GM10248 (cell line): ENCODE measurements around the gene MUL1.

Source experiments
- CTCF ChIA-PET: fragments of 300-600 bp; sonication (Branson Sonifier 250); formaldehyde crosslinking; extraction: SDS; loops from one replicate; lab custom pipeline; 2021; ENCODE audit warnings: antibody characterized with exemption; lab: Yijun Ruan, JAX
- POLR2A ChIA-PET: fragments of 350-650 bp; sonication (Branson Sonifier 250); formaldehyde crosslinking; extraction: SDS; loops from one replicate; lab custom pipeline; 2020; ENCODE audit warnings: antibody characterized with exemption; lab: Yijun Ruan, JAX
- DNase-seq: peaks from one replicate; pipeline ENCODE4 v3.0.0; 2012; ENCODE audit errors: extremely low spot score
- TF ChIP-seq, protein P1 (sequence below): IDR thresholded peaks from 2 replicates; pipeline ENCODE4 v1.5.1; 2012; ENCODE audit warnings: mild to moderate bottlenecking, low read depth; ENCODE audit errors: extremely low read depth, missing control alignments, control extremely low read depth

MUL1 gene

DNA sequence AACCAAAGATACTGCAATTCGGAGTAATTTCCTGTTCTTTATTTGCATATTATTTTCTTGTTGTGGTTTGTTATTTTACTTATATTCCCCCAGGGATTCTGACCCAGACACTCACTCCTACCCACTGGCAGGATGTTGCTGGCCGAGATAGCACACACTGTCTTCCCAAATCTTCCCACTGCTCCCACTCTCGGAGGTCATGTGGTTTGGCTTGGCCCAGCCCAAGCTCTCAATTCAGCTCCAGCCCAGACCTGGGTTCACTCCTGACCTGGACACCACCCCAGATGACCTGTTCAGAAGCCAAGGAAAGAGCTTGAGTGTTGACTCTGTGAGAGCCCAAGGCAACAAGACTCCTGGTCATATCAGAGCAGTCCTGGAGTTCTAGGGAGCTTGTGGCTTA, 43.2 kb upstream of the MUL1 start:
- ChIA-PET CTCF (interaction anchor here (2.3 kb wide), 1 partner anchor 82 kb away, joined by 6 read pairs; the partner anchor contains the start of gene PINK1), POLR2A (no interaction called here)
- DNase-seq = no peak
- TF ChIP-seq, protein P1, sequence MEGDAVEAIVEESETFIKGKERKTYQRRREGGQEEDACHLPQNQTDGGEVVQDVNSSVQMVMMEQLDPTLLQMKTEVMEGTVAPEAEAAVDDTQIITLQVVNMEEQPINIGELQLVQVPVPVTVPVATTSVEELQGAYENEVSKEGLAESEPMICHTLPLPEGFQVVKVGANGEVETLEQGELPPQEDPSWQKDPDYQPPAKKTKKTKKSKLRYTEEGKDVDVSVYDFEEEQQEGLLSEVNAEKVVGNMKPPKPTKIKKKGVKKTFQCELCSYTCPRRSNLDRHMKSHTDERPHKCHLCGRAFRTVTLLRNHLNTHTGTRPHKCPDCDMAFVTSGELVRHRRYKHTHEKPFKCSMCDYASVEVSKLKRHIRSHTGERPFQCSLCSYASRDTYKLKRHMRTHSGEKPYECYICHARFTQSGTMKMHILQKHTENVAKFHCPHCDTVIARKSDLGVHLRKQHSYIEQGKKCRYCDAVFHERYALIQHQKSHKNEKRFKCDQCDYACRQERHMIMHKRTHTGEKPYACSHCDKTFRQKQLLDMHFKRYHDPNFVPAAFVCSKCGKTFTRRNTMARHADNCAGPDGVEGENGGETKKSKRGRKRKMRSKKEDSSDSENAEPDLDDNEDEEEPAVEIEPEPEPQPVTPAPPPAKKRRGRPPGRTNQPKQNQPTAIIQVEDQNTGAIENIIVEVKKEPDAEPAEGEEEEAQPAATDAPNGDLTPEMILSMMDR = no peak

DNA sequence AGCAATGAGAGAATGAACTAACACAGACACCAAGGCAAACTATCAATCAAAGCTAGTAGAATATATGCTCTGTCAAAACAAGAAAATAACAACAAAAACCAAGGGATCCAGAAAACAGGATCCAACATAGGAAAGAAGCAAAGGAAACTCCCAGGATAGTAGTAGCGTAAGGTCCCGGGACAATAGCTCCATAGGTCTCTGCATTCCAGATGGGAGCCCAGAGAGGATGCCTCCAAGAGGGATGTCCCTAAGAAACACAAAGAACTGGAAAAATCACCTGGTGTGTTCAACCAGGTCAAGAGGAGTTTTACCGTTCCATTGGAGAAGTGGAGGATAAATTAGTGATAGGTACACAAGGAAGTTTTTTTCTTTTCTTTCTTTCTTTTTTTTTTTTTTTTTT, 38.7 kb upstream of the MUL1 start:
- TF ChIP-seq, protein P1 = no peak
- POLR2A ChIA-PET = no interaction called here
- no peak for DNase-seq
- CTCF ChIA-PET = no interaction called here

DNA sequence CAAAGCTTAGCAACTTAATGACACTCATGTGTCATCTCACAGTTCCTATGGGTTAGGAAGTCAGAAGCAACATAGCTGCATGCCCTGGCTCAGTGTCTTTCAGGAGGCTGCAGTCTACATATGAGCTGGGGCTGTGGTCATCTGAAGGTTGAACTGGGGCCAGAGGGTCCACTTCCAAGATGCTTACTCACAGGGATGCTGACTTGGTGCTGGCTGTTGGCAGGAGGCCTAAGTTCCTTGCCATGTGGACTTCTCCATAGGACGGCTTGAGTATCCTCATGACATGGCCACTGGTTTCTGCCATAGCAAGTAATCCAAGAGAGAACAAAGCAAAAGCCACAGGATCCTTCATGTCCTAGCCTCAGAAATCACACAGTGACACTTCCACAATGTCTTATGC, 32.3 kb upstream of the MUL1 start:
- CTCF ChIA-PET = interaction anchor here (1.4 to 1.8 kb wide), 3 partner anchors 15 to 93 kb away, joined by 4 to 8 read pairs (median 5); partner anchors contain the start of gene PINK1
- no peak for DNase-seq
- TF ChIP-seq, protein P1 = no peak
- POLR2A ChIA-PET = no interaction called here

DNA sequence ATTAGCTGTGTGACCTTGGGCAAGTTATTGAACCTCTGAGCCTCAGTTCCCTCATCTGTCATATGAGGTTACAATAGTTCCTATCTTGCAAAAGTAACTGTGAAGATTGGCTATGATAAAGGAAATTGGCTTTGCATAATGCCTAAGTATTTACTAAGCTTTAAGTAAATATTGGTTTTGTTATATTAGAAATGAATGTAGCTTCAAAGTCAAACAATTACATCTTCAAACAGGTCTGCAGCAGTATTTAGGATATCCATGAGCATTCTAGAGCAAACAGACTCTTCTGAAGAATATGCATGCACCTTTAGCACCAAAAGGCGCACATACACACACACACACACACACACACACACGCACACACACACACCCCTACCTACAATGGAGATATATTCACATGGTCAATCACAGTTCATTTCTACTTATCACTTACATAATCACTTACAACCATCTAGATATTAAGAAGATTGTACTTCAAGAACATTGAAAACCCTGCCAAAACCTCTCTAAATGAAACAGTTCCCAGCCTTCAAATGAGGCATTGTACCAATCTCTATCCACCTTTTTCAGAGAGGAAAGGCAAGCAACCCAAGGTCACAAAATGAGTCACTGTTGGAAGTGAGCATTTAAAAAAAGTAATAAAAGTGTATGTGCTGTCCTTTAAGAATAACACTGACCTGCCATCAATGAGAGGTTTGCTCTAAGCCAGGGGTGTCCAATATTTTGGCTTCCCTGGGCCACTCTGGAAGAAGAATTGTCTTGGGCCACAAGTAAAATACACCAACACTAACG, 31.0 kb upstream of the MUL1 start:
- CTCF ChIA-PET = interaction anchor here (1.4 to 1.9 kb wide), 4 partner anchors 14 to 94 kb away, joined by 4 to 8 read pairs (median 6); partner anchors contain the start of gene PINK1
- TF ChIP-seq, protein P1 = no peak
- DNase-seq = no peak
- POLR2A ChIA-PET = no interaction called here

DNA sequence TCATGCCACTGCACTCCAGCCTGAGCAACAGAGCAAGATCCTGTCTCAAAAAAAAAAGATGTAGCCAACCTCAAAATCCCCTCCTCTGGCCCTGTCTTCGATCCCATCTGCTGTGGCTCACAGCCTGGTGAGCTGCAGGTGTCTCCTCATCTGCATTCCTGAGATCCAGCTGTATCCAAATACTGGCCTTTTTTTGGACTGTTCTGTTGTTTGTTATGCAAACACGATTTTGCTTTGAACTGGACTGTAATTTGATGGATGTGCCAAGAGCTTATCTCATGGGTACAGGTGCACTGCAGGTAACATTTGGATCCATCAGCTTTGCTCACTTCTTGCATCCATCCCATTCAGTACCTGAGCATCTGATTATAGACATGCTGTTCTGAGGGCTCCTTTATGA, 30.3 kb upstream of the MUL1 start:
- ChIA-PET CTCF (interaction anchor here (0.9 to 1.9 kb wide), 2 partner anchors 16 to 95 kb away, joined by 3 to 6 read pairs; partner anchors contain the start of gene PINK1), POLR2A (no interaction called here)
- no peak for DNase-seq
- TF ChIP-seq, protein P1 = no peak

DNA sequence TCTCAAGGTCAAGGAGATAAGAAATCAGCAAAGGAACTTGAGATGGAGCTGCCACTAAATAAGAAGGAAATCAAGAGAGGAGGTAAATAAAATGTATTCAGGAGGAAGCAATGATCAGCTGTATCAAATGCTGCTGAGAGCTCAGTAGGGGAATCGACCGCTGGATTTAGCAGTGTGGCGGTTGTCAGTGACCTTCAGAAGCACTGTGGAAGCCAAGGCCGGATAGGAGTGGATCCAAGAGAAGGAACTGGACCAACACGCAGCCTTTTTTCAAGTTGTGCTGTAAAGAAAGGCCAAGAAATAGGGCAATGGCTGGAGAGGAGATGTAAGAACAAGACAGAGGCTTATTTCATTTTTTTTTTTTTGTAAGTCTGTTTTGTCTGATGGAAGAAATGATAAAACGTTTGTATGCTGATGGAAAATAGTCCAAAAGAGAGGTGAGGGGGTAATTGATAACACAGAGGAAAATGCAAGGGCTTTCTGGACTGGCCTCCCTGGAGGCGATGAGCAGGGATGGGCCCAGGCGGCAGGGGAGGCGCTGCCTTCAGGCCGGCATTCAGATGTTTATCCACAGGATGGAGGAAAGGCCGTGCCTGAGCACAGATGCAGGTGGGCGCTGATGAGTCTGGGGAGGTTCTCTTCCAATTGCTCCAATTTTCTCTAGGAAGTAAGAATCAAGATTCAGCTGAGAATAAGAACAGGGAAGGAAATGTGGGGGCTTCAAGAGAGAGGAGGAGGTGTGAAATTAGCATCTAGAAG, 26.9 kb upstream of the MUL1 start:
- CTCF ChIA-PET = interaction anchor here (0.8 to 1.5 kb wide), 3 partner anchors 8 to 36 kb away, joined by 3 to 5 read pairs (median 3); no protein-coding TSS in a partner anchor
- POLR2A ChIA-PET = no interaction called here
- DNase-seq = no peak
- TF ChIP-seq, protein P1 = no peak
